Spinal cord (tissue), 10 donors: ENCODE measurements around the gene CSNK1G1. TPM values are rescaled to one million over a fixed set of nuclear protein-coding genes. Genes with fewer than 3 reads are reported as not detected.

Experiments
- DNase-seq, 6 donors: peaks; one replicate each; pipeline versions ENCODE4 v3.0.0 to v3.0.0-alpha.2; 2013 to 2015; ENCODE audit warnings: low spot score in 6 of 6, low read depth in 4 of 6
- H3K27ac ChIP-seq: one replicate; pipeline ENCODE4 v1.5.1; 2013; ENCODE audit warnings: low read depth, low read length, control low read depth
- H3K27me3 ChIP-seq: one replicate; pipeline ENCODE4 v1.6.1; 2013; ENCODE audit warnings: low read length; ENCODE audit not compliant: control insufficient read depth, insufficient read depth
- H3K36me3 ChIP-seq: one replicate; pipeline ENCODE4 v1.6.1; 2013; ENCODE audit warnings: low read length; ENCODE audit not compliant: control insufficient read depth, insufficient read depth
- H3K4me1 ChIP-seq: one replicate; pipeline ENCODE4 v1.6.1; 2013; ENCODE audit warnings: low read length; ENCODE audit not compliant: control insufficient read depth, insufficient read depth
- H3K4me3 ChIP-seq: one replicate; pipeline ENCODE4 v1.5.1; 2013; ENCODE audit warnings: low read depth, low read length, control low read depth
- H3K9me3 ChIP-seq: one replicate; pipeline ENCODE4 v1.6.1; 2013; ENCODE audit warnings: low read length; ENCODE audit not compliant: control insufficient read depth, insufficient read depth
- WGBS: methylation state at CpG from one replicate; pipeline ENCODE4 v1.1.5; 2013; ENCODE audit warnings: missing lambda C conversion rate; ENCODE audit not compliant: insufficient coverage; 5-methylcytosine and 5-hydroxymethylcytosine counted together
- polyA plus RNA-seq, 2 donors: library from polyadenylated mRNA; unstranded; fragments of 120-200 nt; gene quantifications; one replicate each; pipeline ENCODE4 v1.2.1, GENCODE V29; 2013; ENCODE audit not compliant: insufficient read length in 2 of 2
- total RNA-seq, 2 donors: library from RNA; depleted of rRNA in 1 of 2; stranded (reverse); fragments of 120-200 nt in 1 of 2; fragments of >200 nt in 1 of 2; gene quantifications; one replicate each; pipeline versions ENCODE4 v1.2.3 to v1.2.4, GENCODE V29; 2013 to 2014
- donor health status: healthy.

The CSNK1G1 gene
- total and polyA plus RNA-seq, 4 donors: 12.4 to 33.1 (median 19.4) TPM

- Histone ChIP-seq H3K9me3 (no peaks in the 10 kb centered on the region), H3K4me1 (peaks cover 13% of the 10 kb centered on the region), H3K27ac (peak overlapping the region; percentile 4), H3K36me3 (peaks cover 87% of the 10 kb centered on the region), H3K27me3 (no peaks in the 10 kb centered on the region), H3K4me3 (no peak overlapping the region)
- 55% methylated on average over 9 of the region's 9 CpGs for WGBS
- DNase-seq: peak in 2 of 6 donors; percentile 68 to 72
Measured at GRCh38 chr15:64134345-64134829, 221.6 kb downstream of the CSNK1G1 start.

- 96% methylated on average over 10 of the region's 10 CpGs for whole genome bisulfite sequencing
- peaks cover 13% of the 10 kb centered on the region for H3K4me1 ChIP-seq
- H3K36me3 ChIP-seq: peaks cover 90% of the 10 kb centered on the region
- no peaks in the 10 kb centered on the region for H3K27me3 ChIP-seq
- no peak for DNase-seq
- H3K4me3 ChIP-seq: no peak overlapping the region
- no peaks in the 10 kb centered on the region for H3K9me3 ChIP-seq
- H3K27ac ChIP-seq: no peak overlapping the region
Measured at GRCh38 chr15:64133623-64134344, 222.2 kb downstream of the CSNK1G1 start.

- peaks cover 12% of the 10 kb centered on the region for H3K4me1 ChIP-seq
Measured at GRCh38 chr15:64132217-64132616, 223.8 kb downstream of the CSNK1G1 start.

GRCh38 chr15:64131547-64131946 is 224.4 kb downstream of the CSNK1G1 start:
- Histone ChIP-seq H3K4me1 (peaks cover 9% of the 10 kb centered on the region), H3K4me3 (no peak overlapping the region), H3K36me3 (peaks cover 76% of the 10 kb centered on the region), H3K27ac (no peak overlapping the region), H3K9me3 (no peaks in the 10 kb centered on the region), H3K27me3 (no peaks in the 10 kb centered on the region)
- 94% methylated on average over 7 of the region's 7 CpGs for WGBS
- DNase-seq: no peak

More at GRCh38 chr15:64132217-64132616, 223.8 kb downstream of the CSNK1G1 start:
- no peak for DNase-seq
- H3K9me3 ChIP-seq: no peaks in the 10 kb centered on the region
- WGBS: 100% methylated on average over 2 of the region's 4 CpGs
- no peaks in the 10 kb centered on the region for H3K27me3 ChIP-seq
- no peak overlapping the region for H3K4me3 ChIP-seq
- peaks cover 79% of the 10 kb centered on the region for H3K36me3 ChIP-seq
- no peak overlapping the region for H3K27ac ChIP-seq

- 100% methylated on average over 2 of the region's 3 CpGs for WGBS
- Histone ChIP-seq H3K4me1 (peaks cover 9% of the 10 kb centered on the region), H3K36me3 (peaks cover 69% of the 10 kb centered on the region), H3K9me3 (no peaks in the 10 kb centered on the region), H3K27me3 (no peaks in the 10 kb centered on the region), H3K4me3 (no peak overlapping the region), H3K27ac (no peak overlapping the region)
- no peak for DNase-seq
Measured at GRCh38 chr15:64130159-64130558, 225.8 kb downstream of the CSNK1G1 start.

GRCh38 chr15:64127521-64128270 is 228.3 kb downstream of the CSNK1G1 start:
- no CpG with 5 or more reads among the region's 6 CpGs for WGBS
- Histone ChIP-seq H3K36me3 (peaks cover 53% of the 10 kb centered on the region), H3K4me3 (no peak overlapping the region), H3K27me3 (no peaks in the 10 kb centered on the region), H3K4me1 (peaks cover 6% of the 10 kb centered on the region), H3K27ac (no peak overlapping the region), H3K9me3 (no peaks in the 10 kb centered on the region)
- no peak for DNase-seq

GRCh38 chr15:64125978-64126377 is 230.0 kb downstream of the CSNK1G1 start:
- peaks cover 11% of the 10 kb centered on the region for H3K4me1 ChIP-seq
- DNase-seq: no peak
- H3K4me3 ChIP-seq: no peak overlapping the region
- no peaks in the 10 kb centered on the region for H3K27me3 ChIP-seq
- H3K9me3 ChIP-seq: no peaks in the 10 kb centered on the region
- H3K27ac ChIP-seq: no peak overlapping the region
- H3K36me3 ChIP-seq: peaks cover 41% of the 10 kb centered on the region
- 69% methylated on average over 2 of the region's 3 CpGs for WGBS

GRCh38 chr15:64122936-64123351 is 233.0 kb downstream of the CSNK1G1 start:
- Histone ChIP-seq H3K4me1 (peaks cover 11% of the 10 kb centered on the region), H3K4me3 (no peak overlapping the region), H3K36me3 (peaks cover 40% of the 10 kb centered on the region), H3K27ac (peak overlapping the region; percentile 67), H3K27me3 (no peaks in the 10 kb centered on the region), H3K9me3 (no peaks in the 10 kb centered on the region)
- no CpG with 5 or more reads among the region's 3 CpGs for WGBS
- peak in 5 of 6 donors; percentile 53 to 90 (median 61) for DNase-seq

GRCh38 chr15:64122444-64122843 is 233.5 kb downstream of the CSNK1G1 start:
- H3K4me1 ChIP-seq: peaks cover 11% of the 10 kb centered on the region
- H3K27ac ChIP-seq: peak overlapping the region; percentile 57
- no peak for DNase-seq
- H3K36me3 ChIP-seq: peaks cover 42% of the 10 kb centered on the region
- no CpG with 5 or more reads among the region's 1 CpG for WGBS
- H3K9me3 ChIP-seq: no peaks in the 10 kb centered on the region
- no peaks in the 10 kb centered on the region for H3K27me3 ChIP-seq
- no peak overlapping the region for H3K4me3 ChIP-seq
